Measurements from ENCODE around the gene ABO.

DNA sequence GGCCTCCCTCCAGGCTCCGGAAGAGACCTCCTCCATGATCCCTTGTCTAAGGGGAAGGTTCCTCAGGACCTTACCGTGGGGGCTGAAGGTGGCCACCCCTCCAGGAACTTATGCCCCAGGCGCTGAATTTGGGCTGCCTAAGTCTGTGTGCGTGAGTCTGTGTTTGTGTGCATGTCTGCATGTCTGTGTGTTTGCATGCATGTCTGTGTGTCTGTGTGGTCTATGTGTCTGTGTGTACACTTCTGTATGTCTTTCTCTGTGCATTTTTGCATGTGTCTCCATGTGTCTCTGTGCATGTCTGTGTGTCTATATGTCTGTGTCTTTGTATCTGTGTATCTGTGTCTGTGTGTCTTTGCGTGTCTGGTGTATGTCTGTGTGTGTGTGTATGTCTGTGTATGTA, 20.5 kb downstream of the ABO start:
- TF ChIP-seq GATA2 (IDR thresholded peaks at IDR 0.05; ENCODE audit: low read depth, low read length) (no peak), GATA3 (IDR thresholded peaks at IDR 0.05; ENCODE audit: low read depth, low read length) (no peak)

All from SH-SY5Y (cell line).